Upper lobe of right lung (tissue), 1 donor: ENCODE results near the gene VCX2. TPM values are rescaled to one million over a fixed set of nuclear protein-coding genes. Genes with fewer than 3 reads are reported as not detected.
"Not testable (repeated sequence)": the region's sequence is repeated elsewhere in the genome, so short reads cannot be mapped to it uniquely, and the experiment has no call there.

ENCODE experiments used
- ATAC-seq: fragments of 200-7000 bp; cut with Tn5 transposase; one replicate; pipeline ENCODE4 v1.9.1; 2020; ENCODE audit warnings: mild to moderate bottlenecking, moderate library complexity
- DNase-seq: peaks from one replicate; pipeline ENCODE4 v3.0.0-alpha.2; 2020
- H3K27ac ChIP-seq: fragments of 200-600 bp; one replicate; pipeline ENCODE4 v1.8.0; 2022
- H3K27me3 ChIP-seq: fragments of 200-600 bp; one replicate; pipeline ENCODE4 v1.8.0; 2022; ENCODE audit warnings: mild to moderate bottlenecking
- H3K36me3 ChIP-seq: fragments of 200-600 bp; one replicate; pipeline ENCODE4 v1.8.0; 2022
- H3K4me1 ChIP-seq: fragments of 200-600 bp; one replicate; pipeline ENCODE4 v1.8.0; 2022
- H3K4me3 ChIP-seq: fragments of 200-600 bp; one replicate; pipeline ENCODE4 v1.8.0; 2022; ENCODE audit warnings: mild to moderate bottlenecking
- H3K9me3 ChIP-seq: fragments of 200-600 bp; one replicate; pipeline ENCODE4 v1.8.0; 2022
- CTCF ChIP-seq: fragments of 200-600 bp; IDR thresholded peaks from one replicate; pipeline ENCODE4 v1.8.0; 2022; ENCODE audit warnings: antibody characterized with exemption
- intact Hi-C: fragments of 100-400 bp; cut with DNase I; formaldehyde crosslinking; loops from one replicate; pipeline ENCODE4 v1.11.0; 2022
- total RNA-seq: library from RNA; stranded (reverse); fragmentation: NEBNext Ultra II Directional; extraction: Animal tissue kit (Norgen Biotek cat#: 25700); gene quantifications from one replicate; pipeline ENCODE4 v1.2.1, GENCODE V29; 2021
- donor health status: DM: no; HTN: yes; CAD: no; lungs with severe emphysema.

VCX2 gene
- total RNA-seq, 1 donor from 2014 or later: not detected

- H3K27me3 ChIP-seq: no peaks in the 10 kb centered on the region
- no peaks in the 10 kb centered on the region for H3K4me1 ChIP-seq
- DNase-seq (no peak), ATAC-seq (no peak)
- intact Hi-C loops: no loop called here
- H3K27ac ChIP-seq: no peak overlapping the region
- H3K36me3 ChIP-seq: no peaks in the 10 kb centered on the region
- no peaks in the 10 kb centered on the region for H3K9me3 ChIP-seq
- TF ChIP-seq CTCF: no peak
- H3K4me3 ChIP-seq: no peak overlapping the region
Measured at GRCh38 chrX:8192276-8192675, 21.2 kb upstream of the VCX2 start.

- no peak for TF ChIP-seq CTCF
- Histone ChIP-seq H3K27me3 (no peaks in the 10 kb centered on the region), H3K36me3 (no peaks in the 10 kb centered on the region), H3K9me3 (no peaks in the 10 kb centered on the region), H3K4me3 (no peak overlapping the region), H3K27ac (no peak overlapping the region), H3K4me1 (no peaks in the 10 kb centered on the region)
- intact Hi-C loops: no loop called here
- ATAC-seq (peak; percentile 93), DNase-seq (peak; percentile 57)
Measured at GRCh38 chrX:8191022-8191421, 20.0 kb upstream of the VCX2 start.

GRCh38 chrX:8190341-8190830 is 19.3 kb upstream of the VCX2 start:
- no peak for TF ChIP-seq CTCF
- H3K27me3 ChIP-seq: no peaks in the 10 kb centered on the region
- H3K4me3 ChIP-seq: no peak overlapping the region
- DNase-seq (no peak), ATAC-seq (no peak)
- H3K4me1 ChIP-seq: no peaks in the 10 kb centered on the region
- H3K27ac ChIP-seq: no peak overlapping the region
- H3K9me3 ChIP-seq: no peaks in the 10 kb centered on the region
- no peaks in the 10 kb centered on the region for H3K36me3 ChIP-seq
- intact Hi-C loops: no loop called here

- no peak overlapping the region for H3K27ac ChIP-seq
- H3K27me3 ChIP-seq: no peaks in the 10 kb centered on the region
- H3K4me3 ChIP-seq: no peak overlapping the region
- H3K9me3 ChIP-seq: no peaks in the 10 kb centered on the region
- intact Hi-C loops: no loop called here
- H3K36me3 ChIP-seq: no peaks in the 10 kb centered on the region
- DNase-seq (no peak), ATAC-seq (no peak)
- no peaks in the 10 kb centered on the region for H3K4me1 ChIP-seq
- TF ChIP-seq CTCF: no peak
Measured at GRCh38 chrX:8189096-8189830, 18.2 kb upstream of the VCX2 start.

GRCh38 chrX:8183346-8183745 is 12.3 kb upstream of the VCX2 start:
- H3K27ac ChIP-seq: no peak overlapping the region
- no peak for TF ChIP-seq CTCF
- no peaks in the 10 kb centered on the region for H3K9me3 ChIP-seq
- intact Hi-C loops: no loop called here
- H3K27me3 ChIP-seq: no peaks in the 10 kb centered on the region
- no peaks in the 10 kb centered on the region for H3K36me3 ChIP-seq
- no peak overlapping the region for H3K4me3 ChIP-seq
- no peaks in the 10 kb centered on the region for H3K4me1 ChIP-seq
- no peak for ATAC-seq
- no peak for DNase-seq

- intact Hi-C loops: no loop called here
- H3K9me3 ChIP-seq: no peaks in the 10 kb centered on the region
- no peak for DNase-seq
- no peak for ATAC-seq
- peak; percentile 14 for TF ChIP-seq CTCF
- H3K27ac ChIP-seq: no peak overlapping the region
- H3K27me3 ChIP-seq: no peaks in the 10 kb centered on the region
- H3K4me1 ChIP-seq: no peaks in the 10 kb centered on the region
- H3K4me3 ChIP-seq: no peak overlapping the region
- H3K36me3 ChIP-seq: no peaks in the 10 kb centered on the region
Measured at GRCh38 chrX:8179656-8180055, 8.6 kb upstream of the VCX2 start.

- ATAC-seq, DNase-seq, intact Hi-C loops, H3K27me3 ChIP-seq, H3K4me3 ChIP-seq, H3K4me1 ChIP-seq, H3K36me3 ChIP-seq, H3K9me3 ChIP-seq, H3K27ac ChIP-seq: not testable (repeated sequence)
Measured at GRCh38 chrX:8154011-8154410, 17.1 kb downstream of the VCX2 start.
